ENCODE data around the gene TRPC1.

DNA sequence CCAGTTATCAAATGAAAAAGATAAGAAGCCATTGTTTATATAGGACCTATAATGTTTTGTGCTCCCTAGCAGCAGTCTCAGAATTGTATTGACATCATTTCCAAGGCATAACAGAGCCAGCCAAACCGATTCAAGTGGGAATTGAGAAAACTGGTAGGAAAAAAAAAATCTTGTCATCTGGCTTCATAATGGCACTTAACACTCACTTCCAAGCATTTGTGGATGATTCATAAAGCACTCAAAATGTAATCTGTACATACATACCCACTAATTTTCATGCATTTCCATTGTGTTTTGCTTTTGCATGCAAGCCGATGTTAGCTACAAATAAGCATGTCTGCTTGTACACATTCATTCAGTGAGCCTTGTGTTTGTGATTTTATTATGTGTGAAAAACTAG lies 18.6 kb upstream of the TRPC1 start:
- TF ChIP-seq POLR2AphosphoS5 (IDR thresholded peaks at IDR 0.05) (no peak), POLR2A (IDR thresholded peaks at IDR 0.05) (no peak)
- TF ChIP-seq, protein P1, sequence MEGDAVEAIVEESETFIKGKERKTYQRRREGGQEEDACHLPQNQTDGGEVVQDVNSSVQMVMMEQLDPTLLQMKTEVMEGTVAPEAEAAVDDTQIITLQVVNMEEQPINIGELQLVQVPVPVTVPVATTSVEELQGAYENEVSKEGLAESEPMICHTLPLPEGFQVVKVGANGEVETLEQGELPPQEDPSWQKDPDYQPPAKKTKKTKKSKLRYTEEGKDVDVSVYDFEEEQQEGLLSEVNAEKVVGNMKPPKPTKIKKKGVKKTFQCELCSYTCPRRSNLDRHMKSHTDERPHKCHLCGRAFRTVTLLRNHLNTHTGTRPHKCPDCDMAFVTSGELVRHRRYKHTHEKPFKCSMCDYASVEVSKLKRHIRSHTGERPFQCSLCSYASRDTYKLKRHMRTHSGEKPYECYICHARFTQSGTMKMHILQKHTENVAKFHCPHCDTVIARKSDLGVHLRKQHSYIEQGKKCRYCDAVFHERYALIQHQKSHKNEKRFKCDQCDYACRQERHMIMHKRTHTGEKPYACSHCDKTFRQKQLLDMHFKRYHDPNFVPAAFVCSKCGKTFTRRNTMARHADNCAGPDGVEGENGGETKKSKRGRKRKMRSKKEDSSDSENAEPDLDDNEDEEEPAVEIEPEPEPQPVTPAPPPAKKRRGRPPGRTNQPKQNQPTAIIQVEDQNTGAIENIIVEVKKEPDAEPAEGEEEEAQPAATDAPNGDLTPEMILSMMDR (IDR thresholded peaks at IDR 0.05) = no peak

Measured in stomach (tissue), 4 donors.